HCT116 (cell line): ENCODE results near the gene ZMAT1.

Experiments
- CTCF ChIP-seq, 3 experiments: fragments of 200-600 bp in 1 of 3; sonication (generic) in 1 of 3; IDR thresholded peaks in 2 of 3; conservative IDR thresholded peaks in 1 of 3; 2 replicates each; pipeline ENCODE4 v1.5.1; 2012 to 2017; ENCODE audit warnings: low read depth in 2 of 3, low read length in 2 of 3, antibody characterized with exemption in 1 of 3, borderline replicate concordance in 1 of 3, control low read depth in 1 of 3, mild to moderate bottlenecking in 1 of 3, mixed read lengths in 1 of 3, mixed run types in 1 of 3, moderate library complexity in 1 of 3; ENCODE audit not compliant: insufficient read depth in 1 of 3
- ELF1 ChIP-seq: IDR thresholded peaks from 2 replicates; pipeline ENCODE4 v1.6.1; 2012; ENCODE audit warnings: low read depth, borderline replicate concordance
- RAD21 ChIP-seq: IDR thresholded peaks from 2 replicates; pipeline ENCODE4 v1.6.1; 2012; ENCODE audit warnings: low read depth, mild to moderate bottlenecking

GRCh38 chrX:101931488-101932248, at the start of gene ZMAT1:
- TF ChIP-seq RAD21 (no peak), ELF1 (no peak), CTCF (IDR thresholded peaks at IDR 0.05 in 2 of 3, conservative IDR thresholded peaks at IDR 0.05 in 1 of 3; ENCODE audit: borderline replicate concordance in 1 of 3, insufficient read depth in 1 of 3, low read depth in 2 of 3, low read length in 2 of 3) (no peak)
